Endothelial cell of umbilical vein (primary cell): Measurements from ENCODE around the gene CADM4. TPM values are rescaled to one million over a fixed set of nuclear protein-coding genes. Genes with fewer than 3 reads are reported as not detected.

Source experiments
- BruUV-seq: library from RNA; stranded (reverse); fragments of 400-500 nt; replicated peaks from 2 replicates; lab custom pipeline; 2021; lab: Mats Ljungman, UMichigan
- CTCF ChIA-PET: fragments of 300-600, 350-600 bp; sonication (Branson Sonifier 250); formaldehyde crosslinking; loops from one replicate; lab custom pipeline; 2021; ENCODE audit warnings: antibody characterized with exemption, inconsistent platforms; lab: Charles Lee
- POLR2A ChIA-PET: fragments of 300-600, 350-600 bp; sonication (Branson Sonifier 250); formaldehyde crosslinking; loops from one replicate; lab custom pipeline; 2021; ENCODE audit warnings: antibody characterized with exemption, inconsistent platforms; lab: Charles Lee
- DNase-seq: peaks from one replicate; pipeline ENCODE4 v3.0.0-alpha.2; 2011; ENCODE audit warnings: low read depth, low spot score
- FAIRE-seq: peaks from 2 replicates; lab custom pipeline; 2011; peaks lifted over from hg19 to GRCh38; lab: Jason Lieb, UNC
- H2AFZ ChIP-seq: 2 replicates; pipeline ENCODE4 v1.6.0; 2012; ENCODE audit warnings: low read depth, low read length, control low read depth, inconsistent platforms
- H3K27ac ChIP-seq: 2 replicates; pipeline ENCODE4 v1.5.1; 2011; ENCODE audit warnings: low read depth, mild to moderate bottlenecking, control low read depth, low read length, moderate library complexity; ENCODE audit not compliant: insufficient read depth
- H3K27me3 ChIP-seq, 2 experiments: 2 replicates each; pipeline versions ENCODE4 v1.6.0 to v1.6.1; 2011; ENCODE audit warnings: low read length in 2 of 2, mixed read lengths in 1 of 2; ENCODE audit not compliant: control insufficient read depth in 2 of 2, insufficient read depth in 2 of 2
- H3K36me3 ChIP-seq, 2 experiments: 2 replicates in 1 of 2; 3 replicates in 1 of 2; pipeline ENCODE4 v1.5.1; 2011; ENCODE audit warnings: low read length in 2 of 2, mild to moderate bottlenecking in 1 of 2, moderate library complexity in 1 of 2; ENCODE audit not compliant: control insufficient read depth in 2 of 2, insufficient read depth in 2 of 2; ENCODE audit errors: extremely low read depth in 1 of 2
- H3K4me1 ChIP-seq: 3 replicates; pipeline ENCODE4 v1.5.1; 2011; ENCODE audit warnings: mild to moderate bottlenecking, low read length; ENCODE audit not compliant: control insufficient read depth, insufficient read depth; ENCODE audit errors: extremely low read depth
- H3K4me2 ChIP-seq: 2 replicates; pipeline ENCODE4 v1.6.1; 2011; ENCODE audit warnings: low read length, control low read depth, mixed read lengths; ENCODE audit not compliant: insufficient read depth
- H3K4me3 ChIP-seq, 3 experiments: fragments of 200-600 bp in 1 of 3; sonication (generic), shearing (Covaris generic) in 1 of 3; replicated peaks in 1 of 3; 2 replicates each; pipeline ENCODE4 v1.5.1; 2011 to 2016; ENCODE audit warnings: control low read depth in 3 of 3, low read length in 3 of 3, mild to moderate bottlenecking in 2 of 3, inconsistent platforms in 1 of 3, low read depth in 1 of 3, moderate library complexity in 1 of 3; ENCODE audit not compliant: insufficient read depth in 1 of 3
- H3K79me2 ChIP-seq: 2 replicates; pipeline ENCODE4 v1.6.0; 2012; ENCODE audit warnings: low read length, inconsistent platforms; ENCODE audit not compliant: control insufficient read depth, insufficient read depth
- H3K9ac ChIP-seq: replicated peaks from 2 replicates; pipeline ENCODE3; 2011; ENCODE audit warnings: low read length, control low read depth; ENCODE audit not compliant: insufficient read depth; ENCODE audit errors: extremely low read depth
- H3K9me1 ChIP-seq: replicated peaks from 3 replicates; pipeline ENCODE4 v1.6.0; 2011; ENCODE audit warnings: mild to moderate bottlenecking, low read length; ENCODE audit not compliant: control insufficient read depth, insufficient read depth; ENCODE audit errors: extremely low read depth
- H3K9me3 ChIP-seq: replicated peaks from 2 replicates; pipeline ENCODE4 v1.5.1; 2012; ENCODE audit warnings: low read length, inconsistent platforms; ENCODE audit not compliant: control insufficient read depth, insufficient read depth
- H4K20me1 ChIP-seq: replicated peaks from 2 replicates; pipeline ENCODE3; 2011; ENCODE audit warnings: mild to moderate bottlenecking, low read length; ENCODE audit not compliant: control insufficient read depth, insufficient read depth; ENCODE audit errors: extremely low read depth
- CTCF ChIP-seq, 2 donors: IDR thresholded peaks; 1 replicate in 1 of 2; 2 replicates in 1 of 2; pipeline ENCODE4 v1.5.1; 2011; ENCODE audit warnings: low read length in 2 of 2, mild to moderate bottlenecking in 2 of 2, moderate library complexity in 2 of 2, control low read depth in 1 of 2, inconsistent platforms in 1 of 2, low read depth in 1 of 2; ENCODE audit not compliant: insufficient read depth in 1 of 2; ENCODE audit errors: extremely low read depth in 1 of 2
- EZH2 ChIP-seq: IDR thresholded peaks from 2 replicates; pipeline ENCODE4 v1.6.1; 2012; ENCODE audit warnings: borderline replicate concordance, low read depth, mild to moderate bottlenecking, moderate library complexity, low read length, inconsistent platforms; ENCODE audit not compliant: severe bottlenecking
- FOS ChIP-seq: IDR thresholded peaks from 2 replicates; pipeline ENCODE4 v1.6.1; 2011; ENCODE audit warnings: mild to moderate bottlenecking, low read length, moderate library complexity, borderline replicate concordance; ENCODE audit not compliant: insufficient read depth
- GATA2 ChIP-seq: IDR thresholded peaks from 2 replicates; pipeline ENCODE4 v1.7.0; 2011; ENCODE audit warnings: low read depth, mild to moderate bottlenecking, moderate library complexity, mixed read lengths, low read length; ENCODE audit not compliant: insufficient read length, insufficient read depth
- JUN ChIP-seq: IDR thresholded peaks from 2 replicates; pipeline ENCODE4 v1.6.1; 2011; ENCODE audit warnings: borderline replicate concordance, low read depth; ENCODE audit not compliant: insufficient read length, insufficient read depth
- MAX ChIP-seq: IDR thresholded peaks from 2 replicates; pipeline ENCODE4 v1.6.1; 2011; ENCODE audit not compliant: insufficient read depth, insufficient read length
- MYC ChIP-seq: IDR thresholded peaks from one replicate; pipeline ENCODE4 v1.6.1; 2011; ENCODE audit warnings: mild to moderate bottlenecking, low read depth, low read length
- POLR2A ChIP-seq: IDR thresholded peaks from 2 replicates; pipeline ENCODE4 v1.6.1; 2012; ENCODE audit warnings: low read depth, mild to moderate bottlenecking, control low read depth, low read length
- POLR2AphosphoS5 ChIP-seq: IDR thresholded peaks from 2 replicates; pipeline ENCODE4 v1.6.1; 2012; ENCODE audit warnings: low read depth, mild to moderate bottlenecking, control low read depth, low read length, moderate library complexity; ENCODE audit not compliant: insufficient read depth
- dilution Hi-C: fragments of 300-500 bp; cut with MboI; formaldehyde crosslinking; loops from one replicate; pipeline ENCODE4 v1.15.0; 2019; ENCODE audit warnings: low sequenced_read_pairs; ENCODE audit not compliant: extremely low pct_ligation_motif_present
- intact Hi-C: fragments of 100-400 bp; cut with micrococcal nuclease; formaldehyde crosslinking; loops from one replicate; pipeline ENCODE4 v1.10.0; 2022
- polyA plus RNA-seq, 4 experiments: library from polyadenylated mRNA; depleted of rRNA in 3 of 4; stranded (reverse) in 3 of 4; unstranded in 1 of 4; fragments of >200 nt; gene quantifications; 2 replicates each; pipeline versions ENCODE4 v1.2.1 to v1.2.3, GENCODE V29; 2011 to 2012; ENCODE audit warnings: missing spikeins in 1 of 4
- total RNA-seq: library from RNA; stranded (reverse); gene quantifications from 2 replicates; pipeline ENCODE4 v1.2.3, GENCODE V29; 2021

CADM4 gene
- total and polyA plus RNA-seq, 2 donors (not counting 3 experiments of a cell fraction or from before 2014, with no cell fraction given), result 5.0 to 7.5 TPM

- Histone ChIP-seq H3K79me2 (no peaks in the 10 kb centered on the region), H4K20me1 (no peaks in the 10 kb centered on the region), H3K36me3 (no peaks in the 10 kb centered on the region), H3K9me1 (no peaks in the 10 kb centered on the region), H3K27me3 (no peaks in the 10 kb centered on the region), H3K4me1 (no peaks in the 10 kb centered on the region), H3K9ac (no peak overlapping the region), H3K27ac (no peak overlapping the region), H3K9me3 (no peaks in the 10 kb centered on the region), H2AFZ (no peak overlapping the region), H3K4me3 (no peak overlapping the region), H3K4me2 (no peak overlapping the region)
- DNase-seq (no peak), FAIRE-seq (no peak)
- CTCF ChIA-PET, result interaction anchor here (0.6 kb wide), 1 partner anchor 10 kb away, joined by 3 read pairs; no protein-coding TSS in a partner anchor
- intact Hi-C loops, result no loop called here
- POLR2A ChIA-PET, result no interaction called here
- TF ChIP-seq POLR2A, result no peak
- no peak for TF ChIP-seq GATA2
- TF ChIP-seq CTCF (IDR thresholded peaks at IDR 0.05; ENCODE audit: extremely low read depth in 1 of 2, insufficient read depth in 1 of 2, low read depth in 1 of 2, low read length in 2 of 2), result no peak
- TF ChIP-seq POLR2AphosphoS5, result no peak
- TF ChIP-seq JUN, result no peak
- TF ChIP-seq EZH2, result no peak
- TF ChIP-seq FOS, result no peak
- TF ChIP-seq MAX, result no peak
- no peak for TF ChIP-seq MYC
- dilution Hi-C loops, result no loop called here
- BruUV-seq, result no TSS peak
Measured at GRCh38 chr19:43626838-43627237, 12.8 kb downstream of the CADM4 start.
